Epithelial cell of esophagus (primary cell): ENCODE data around the gene SLC10A7.

Source experiments
- DNase-seq: peaks from one replicate; pipeline ENCODE4 v3.0.0; 2010; ENCODE audit warnings: low read depth
- H3K4me3 ChIP-seq: 2 replicates; pipeline ENCODE4 v1.5.1; 2011; ENCODE audit warnings: mild to moderate bottlenecking, low read length, control low read depth
- TF ChIP-seq, protein P1 (sequence below): IDR thresholded peaks from 2 replicates; pipeline ENCODE4 v1.5.1; 2011; ENCODE audit warnings: low read depth, mild to moderate bottlenecking, low read length, control low read depth, inconsistent platforms; ENCODE audit not compliant: insufficient read depth; ENCODE audit errors: missing control alignments

Gene SLC10A7

DNA sequence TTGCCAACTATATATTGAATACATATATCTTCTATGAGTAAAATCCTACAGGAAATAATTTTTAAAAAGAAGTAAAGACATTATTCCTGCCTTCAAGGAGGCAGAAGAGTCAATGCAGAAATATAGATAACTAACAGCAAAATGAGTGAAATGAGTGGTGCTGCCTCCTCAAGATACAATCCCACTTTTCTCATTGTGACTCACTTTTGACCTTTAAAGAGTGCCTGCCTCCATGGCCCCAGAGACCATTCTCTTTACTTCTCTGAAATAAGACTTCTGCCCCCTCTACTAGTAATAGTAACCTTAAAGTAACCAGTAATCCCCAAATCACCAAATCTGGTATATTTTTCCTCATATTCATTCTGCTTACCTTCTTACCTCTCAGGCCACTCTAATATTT lies 15.5 kb downstream of the SLC10A7 start:
- TF ChIP-seq, protein P1, sequence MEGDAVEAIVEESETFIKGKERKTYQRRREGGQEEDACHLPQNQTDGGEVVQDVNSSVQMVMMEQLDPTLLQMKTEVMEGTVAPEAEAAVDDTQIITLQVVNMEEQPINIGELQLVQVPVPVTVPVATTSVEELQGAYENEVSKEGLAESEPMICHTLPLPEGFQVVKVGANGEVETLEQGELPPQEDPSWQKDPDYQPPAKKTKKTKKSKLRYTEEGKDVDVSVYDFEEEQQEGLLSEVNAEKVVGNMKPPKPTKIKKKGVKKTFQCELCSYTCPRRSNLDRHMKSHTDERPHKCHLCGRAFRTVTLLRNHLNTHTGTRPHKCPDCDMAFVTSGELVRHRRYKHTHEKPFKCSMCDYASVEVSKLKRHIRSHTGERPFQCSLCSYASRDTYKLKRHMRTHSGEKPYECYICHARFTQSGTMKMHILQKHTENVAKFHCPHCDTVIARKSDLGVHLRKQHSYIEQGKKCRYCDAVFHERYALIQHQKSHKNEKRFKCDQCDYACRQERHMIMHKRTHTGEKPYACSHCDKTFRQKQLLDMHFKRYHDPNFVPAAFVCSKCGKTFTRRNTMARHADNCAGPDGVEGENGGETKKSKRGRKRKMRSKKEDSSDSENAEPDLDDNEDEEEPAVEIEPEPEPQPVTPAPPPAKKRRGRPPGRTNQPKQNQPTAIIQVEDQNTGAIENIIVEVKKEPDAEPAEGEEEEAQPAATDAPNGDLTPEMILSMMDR, result no peak
- DNase-seq, result no peak

DNA sequence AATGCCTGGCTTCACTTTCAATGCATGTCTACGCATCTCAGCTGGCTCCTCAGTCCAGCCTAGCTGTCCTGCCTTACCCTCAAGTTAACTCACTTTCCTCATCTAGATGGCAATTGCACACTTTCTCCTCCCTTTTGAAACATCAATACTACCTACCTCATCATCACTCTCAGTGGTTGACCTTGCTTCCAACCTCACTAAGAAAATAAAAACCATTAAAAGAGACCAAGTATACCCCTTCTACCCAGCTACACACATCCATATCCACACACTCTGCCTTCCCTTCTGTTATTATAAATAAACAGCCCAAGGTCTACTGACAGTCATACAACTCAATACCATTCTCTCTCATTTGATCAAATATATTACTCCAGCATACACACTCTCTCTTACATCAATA lies 21.5 kb downstream of the SLC10A7 start:
- no peak for DNase-seq
- H3K4me3 ChIP-seq, result no peak overlapping the region
- TF ChIP-seq, protein P1, result no peak

More for the DNA sequence above, 15.5 kb downstream of the SLC10A7 start:
- H3K4me3 ChIP-seq, result no peak overlapping the region

DNA sequence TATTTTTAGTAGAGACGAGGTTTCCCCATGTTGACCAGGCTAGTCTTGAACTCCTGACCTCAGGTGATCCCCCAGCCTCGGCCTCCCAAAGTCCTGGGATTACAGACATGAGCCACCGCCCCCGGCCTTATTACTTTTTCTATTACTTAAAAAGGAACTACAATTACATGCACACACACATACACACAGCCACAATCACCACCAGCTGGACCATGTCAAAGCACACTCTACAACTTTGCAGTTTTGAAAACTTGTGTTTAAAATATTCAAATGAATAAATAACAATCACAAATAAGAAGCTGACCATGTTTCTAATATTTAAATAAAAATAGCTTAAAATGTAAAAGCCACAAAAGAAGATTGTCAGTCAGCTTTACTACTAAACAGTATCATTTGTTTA lies 23.4 kb downstream of the SLC10A7 start:
- no peak overlapping the region for H3K4me3 ChIP-seq
- TF ChIP-seq, protein P1, result no peak

DNA sequence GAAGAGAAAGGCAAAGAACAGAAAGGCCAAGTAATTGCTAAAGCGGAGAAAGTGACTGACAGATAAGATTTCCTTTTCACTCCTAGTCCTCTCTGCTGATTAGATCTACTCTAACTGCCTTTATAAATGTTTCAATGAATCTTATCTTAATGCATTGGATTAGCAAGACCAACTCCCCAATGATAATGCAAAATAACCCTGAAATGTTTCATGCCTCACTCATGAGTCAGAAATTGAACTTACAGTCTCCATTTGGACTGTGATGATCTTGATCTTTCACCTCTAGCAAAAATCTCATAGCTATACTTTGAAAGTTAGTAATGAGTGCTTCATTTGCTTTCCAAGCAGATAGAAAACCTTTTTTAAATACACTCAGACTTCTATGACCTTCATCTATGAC lies 26.5 kb downstream of the SLC10A7 start:
- no peak overlapping the region for H3K4me3 ChIP-seq
- TF ChIP-seq, protein P1, result no peak
- DNase-seq, result peak; percentile 33

More for the DNA sequence above, 23.4 kb downstream of the SLC10A7 start:
- no peak for DNase-seq

DNA sequence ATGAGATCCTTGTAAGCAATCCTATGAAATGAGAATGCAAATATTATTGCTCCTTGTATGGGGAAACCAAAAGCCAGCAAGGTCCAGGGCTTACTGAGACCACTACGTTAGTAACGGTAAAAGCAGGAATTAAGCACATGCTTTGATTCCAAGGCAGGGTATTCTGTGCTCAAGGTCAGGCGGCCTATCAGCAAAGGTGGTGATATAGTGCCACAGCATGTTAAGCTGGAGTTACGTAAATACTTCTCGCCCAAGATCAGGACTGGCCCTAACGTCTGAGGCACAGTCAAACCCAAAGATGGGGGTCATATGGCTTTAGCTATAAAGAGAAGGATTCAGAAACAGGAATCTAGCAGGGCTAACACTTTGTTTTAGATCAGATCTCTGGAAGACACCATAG lies 27.6 kb downstream of the SLC10A7 start:
- TF ChIP-seq, protein P1, result no peak
- H3K4me3 ChIP-seq, result no peak overlapping the region
- no peak for DNase-seq

DNA sequence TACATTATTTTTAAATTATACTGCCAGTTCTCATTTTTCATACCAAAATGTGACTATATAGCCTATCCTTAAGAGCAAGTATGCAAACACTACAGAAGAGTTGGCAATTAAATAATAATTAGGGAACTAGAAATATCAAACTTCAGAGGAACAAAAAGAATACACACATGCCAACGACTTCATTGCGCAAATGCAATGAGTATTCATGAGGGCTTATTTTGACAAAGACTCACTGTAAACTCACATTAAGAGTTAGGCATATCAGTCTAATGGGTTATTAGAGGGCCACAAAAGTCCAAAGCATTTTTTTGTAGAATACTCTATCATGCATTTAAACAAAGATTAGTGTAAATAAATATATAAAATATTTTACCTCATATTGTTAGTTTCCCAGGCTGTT lies 31.6 kb downstream of the SLC10A7 start:
- H3K4me3 ChIP-seq, result no peak overlapping the region
- DNase-seq, result no peak
- TF ChIP-seq, protein P1, result no peak

DNA sequence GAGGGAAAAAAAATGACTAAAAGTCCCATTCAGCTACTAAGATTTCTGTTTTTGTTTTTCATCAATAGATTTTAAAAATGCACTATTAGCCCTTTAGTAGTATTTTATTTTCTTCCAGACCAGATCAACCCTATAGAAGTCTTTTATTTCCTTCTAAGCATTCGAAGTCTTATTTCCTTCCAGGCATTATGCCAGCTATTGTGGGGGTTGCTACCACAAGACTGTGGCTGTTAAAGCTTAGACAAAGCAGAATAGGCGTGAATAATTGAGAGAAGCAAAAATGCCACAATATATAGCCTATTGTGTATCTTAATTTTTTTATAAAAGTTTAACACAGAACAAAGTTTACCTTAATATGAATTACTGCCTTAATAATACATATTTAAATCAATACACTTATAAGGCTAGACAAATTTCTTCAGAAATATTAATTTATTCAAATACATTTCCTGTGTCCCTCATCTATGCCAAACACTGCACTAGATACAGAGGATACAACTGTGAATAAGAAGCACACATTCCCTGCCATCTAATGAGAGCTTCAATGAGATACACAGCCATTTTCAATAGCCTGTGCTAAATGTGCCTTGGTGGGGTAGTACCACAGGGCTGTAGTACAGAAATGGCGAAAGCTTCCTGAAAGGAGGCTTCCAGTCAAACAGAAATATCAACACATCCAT lies 33.1 kb downstream of the SLC10A7 start:
- H3K4me3 ChIP-seq, result no peak overlapping the region
- TF ChIP-seq, protein P1, result no peak
- DNase-seq, result no peak
